Upper lobe of left lung (tissue), 6 donors: ENCODE data around the gene PLD3. TPM values are rescaled to one million over a fixed set of nuclear protein-coding genes. Genes with fewer than 3 reads are reported as not detected.

Experiments used
- ATAC-seq, 2 donors: fragments of 200-7000 bp; cut with Tn5 transposase; one replicate each; pipeline ENCODE4 v1.9.1; 2022; ENCODE audit warnings: mild to moderate bottlenecking in 2 of 2, moderate library complexity in 2 of 2; ENCODE audit not compliant: low FRiP score in 2 of 2
- DNase-seq, 2 donors: peaks; one replicate each; pipeline ENCODE4 v3.0.0-alpha.2; 2019 to 2020
- H3K27ac ChIP-seq, 4 donors: fragments of 200-600 bp; sonication (generic); one replicate each; pipeline ENCODE4 v1.5.1; 2016 to 2019
- H3K27me3 ChIP-seq, 4 donors: fragments of 200-600 bp; sonication (generic); one replicate each; pipeline ENCODE4 v1.5.1; 2017 to 2019
- H3K36me3 ChIP-seq, 4 donors: fragments of 200-600 bp; sonication (generic); one replicate each; pipeline ENCODE4 v1.5.1; 2016 to 2019
- H3K4me1 ChIP-seq, 4 donors: fragments of 200-600 bp; sonication (generic); one replicate each; pipeline ENCODE4 v1.5.1; 2018 to 2019
- H3K4me3 ChIP-seq, 4 donors: fragments of 200-600 bp; sonication (generic); one replicate each; pipeline ENCODE4 v1.5.1; 2017 to 2019; ENCODE audit warnings: mild to moderate bottlenecking in 2 of 4, moderate library complexity in 1 of 4
- H3K9me3 ChIP-seq, 4 donors: fragments of 200-600 bp; sonication (generic); one replicate each; pipeline ENCODE4 v1.5.1; 2018 to 2019
- CTCF ChIP-seq, 6 experiments: fragments of 450-650 bp in 4 of 6; fragments of 200-600 bp in 2 of 6; sonication (generic) in 2 of 6; IDR thresholded peaks; one replicate each; pipeline ENCODE4 v1.5.1; 2016 to 2019; ENCODE audit warnings: antibody characterized with exemption in 6 of 6
- EP300 ChIP-seq, 4 donors: sonication (generic); formaldehyde crosslinking; IDR thresholded peaks; one replicate each; pipeline ENCODE4 v1.5.1; 2017; ENCODE audit warnings: antibody characterized with exemption in 4 of 4, control low read depth in 2 of 4
- POLR2A ChIP-seq, 4 donors: fragments of 450-650 bp; IDR thresholded peaks; one replicate each; pipeline ENCODE4 v1.5.1; 2016 to 2017; ENCODE audit warnings: antibody characterized with exemption in 4 of 4, mild to moderate bottlenecking in 2 of 4
- POLR2AphosphoS5 ChIP-seq, 2 donors: sonication (generic); formaldehyde crosslinking; IDR thresholded peaks; one replicate each; pipeline ENCODE4 v1.5.1; 2017; ENCODE audit warnings: antibody characterized with exemption in 2 of 2
- WGBS, 2 donors: methylation state at CpG; one replicate each; pipeline ENCODE4 v1.1.5; 2017 to 2018; 5-methylcytosine and 5-hydroxymethylcytosine counted together
- total RNA-seq, 6 donors: library from RNA; depleted of rRNA in 4 of 6; stranded (reverse); fragments of >200 nt in 4 of 6; gene quantifications; one replicate each; pipeline versions ENCODE4 v1.1.0 to v1.2.1, GENCODE V29; 2016 to 2021
- donor health status: DM: no; HTN: no; CAD: no; lungs with moderate emphysema.
- donor health status: DM: no; HTN: yes; CAD: no; lungs with severe emphysema.

Gene PLD3
- total RNA-seq, 6 donors from 2014 or later: 257 to 710 (median 470) TPM

- DNase-seq: peak in 1 of 2 donors; percentile 82
These were observed 45.7 kb downstream of the PLD3 start for GRCh38 chr19:40393894-40394815.

DNA sequence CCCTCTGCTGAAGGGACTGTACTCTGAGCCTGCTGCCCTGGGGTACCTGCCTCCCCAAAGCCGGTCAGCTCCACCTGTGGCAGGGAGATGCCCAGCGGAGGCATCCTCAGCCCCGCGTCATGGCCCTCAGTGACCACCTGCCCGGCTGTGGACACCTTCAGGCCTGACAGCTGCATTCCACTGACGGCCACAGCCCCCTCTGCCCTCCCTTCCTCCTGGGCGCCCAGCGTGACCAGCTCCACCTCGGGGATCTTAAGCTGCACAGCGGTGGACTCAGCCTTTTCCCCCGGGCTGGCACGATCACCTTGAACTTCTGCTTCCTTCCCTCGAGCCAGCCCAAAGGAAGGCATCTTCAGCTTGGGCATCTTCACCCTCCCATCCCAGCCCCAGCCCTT is 46.3 kb downstream of the PLD3 start:
- WGBS, 2 donors: 63 to 81% methylated on average over 7 to 9 of the region's 13 CpGs
- Histone ChIP-seq H3K27me3 (no peaks in the 10 kb centered on the region), H3K4me3 (no peak overlapping the region), H3K4me1 (peaks cover 4 to 35% (median 22%) of the 10 kb centered on the region in 4 donors), H3K9me3 (no peaks in the 10 kb centered on the region), H3K27ac (no peak overlapping the region), H3K36me3 (peaks cover 0 to 45% (median 24%) of the 10 kb centered on the region in 4 donors)
- ATAC-seq (no peak), DNase-seq (no peak)
- TF ChIP-seq POLR2AphosphoS5 (IDR thresholded peaks at IDR 0.05) (no peak), CTCF (IDR thresholded peaks at IDR 0.05) (no peak), EP300 (IDR thresholded peaks at IDR 0.05) (no peak), POLR2A (IDR thresholded peaks at IDR 0.05) (no peak)

More at GRCh38 chr19:40393894-40394815, 45.7 kb downstream of the PLD3 start:
- WGBS, 2 donors: 91 to 92% methylated on average over 32 to 40 of the region's 41 CpGs
- H3K36me3 ChIP-seq: peaks cover 0 to 44% (median 24%) of the 10 kb centered on the region in 4 donors
- ATAC-seq: no peak
- peak overlapping the region in 3 of 4 donors; percentile 21 to 73 (median 71) for H3K27ac ChIP-seq
- TF ChIP-seq EP300 (IDR thresholded peaks at IDR 0.05) (no peak), POLR2A (IDR thresholded peaks at IDR 0.05) (no peak), CTCF (IDR thresholded peaks at IDR 0.05) (no peak), POLR2AphosphoS5 (IDR thresholded peaks at IDR 0.05) (no peak)
- H3K4me1 ChIP-seq: peaks cover 4 to 35% (median 22%) of the 10 kb centered on the region in 4 donors
- H3K27me3 ChIP-seq: no peaks in the 10 kb centered on the region
- no peaks in the 10 kb centered on the region for H3K9me3 ChIP-seq
- H3K4me3 ChIP-seq: no peak overlapping the region

DNA sequence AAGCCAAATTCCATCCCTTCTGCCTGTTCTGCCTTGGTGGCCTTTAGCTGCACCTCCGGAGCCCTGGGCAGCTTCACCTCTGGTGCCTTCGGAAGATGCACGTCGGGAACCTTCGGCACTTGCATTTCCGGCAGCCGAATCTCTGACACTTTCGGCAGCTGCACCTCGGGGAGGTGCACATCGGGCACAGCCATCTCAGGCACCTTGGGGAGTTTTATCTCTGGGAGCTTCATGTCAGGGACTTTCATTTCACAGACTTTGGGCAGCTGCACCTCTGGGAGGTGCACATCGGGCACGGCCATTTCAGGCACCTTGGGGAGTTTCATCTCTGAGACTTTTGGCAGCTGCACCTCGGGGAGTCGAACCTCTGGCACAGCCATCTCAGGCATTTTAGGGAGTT is 47.5 kb downstream of the PLD3 start:
- Histone ChIP-seq H3K36me3 (peaks cover 1 to 46% (median 24%) of the 10 kb centered on the region in 4 donors), H3K4me1 (peaks cover 4 to 35% (median 22%) of the 10 kb centered on the region in 4 donors), H3K9me3 (no peaks in the 10 kb centered on the region), H3K27ac (no peak overlapping the region), H3K4me3 (no peak overlapping the region), H3K27me3 (no peaks in the 10 kb centered on the region)
- ATAC-seq (no peak), DNase-seq (no peak)
- TF ChIP-seq EP300 (IDR thresholded peaks at IDR 0.05) (no peak), POLR2AphosphoS5 (IDR thresholded peaks at IDR 0.05) (no peak), CTCF (IDR thresholded peaks at IDR 0.05) (no peak), POLR2A (IDR thresholded peaks at IDR 0.05) (no peak)
- WGBS, 2 donors: 91 to 93% methylated on average over 10 to 14 of the region's 14 CpGs

DNA sequence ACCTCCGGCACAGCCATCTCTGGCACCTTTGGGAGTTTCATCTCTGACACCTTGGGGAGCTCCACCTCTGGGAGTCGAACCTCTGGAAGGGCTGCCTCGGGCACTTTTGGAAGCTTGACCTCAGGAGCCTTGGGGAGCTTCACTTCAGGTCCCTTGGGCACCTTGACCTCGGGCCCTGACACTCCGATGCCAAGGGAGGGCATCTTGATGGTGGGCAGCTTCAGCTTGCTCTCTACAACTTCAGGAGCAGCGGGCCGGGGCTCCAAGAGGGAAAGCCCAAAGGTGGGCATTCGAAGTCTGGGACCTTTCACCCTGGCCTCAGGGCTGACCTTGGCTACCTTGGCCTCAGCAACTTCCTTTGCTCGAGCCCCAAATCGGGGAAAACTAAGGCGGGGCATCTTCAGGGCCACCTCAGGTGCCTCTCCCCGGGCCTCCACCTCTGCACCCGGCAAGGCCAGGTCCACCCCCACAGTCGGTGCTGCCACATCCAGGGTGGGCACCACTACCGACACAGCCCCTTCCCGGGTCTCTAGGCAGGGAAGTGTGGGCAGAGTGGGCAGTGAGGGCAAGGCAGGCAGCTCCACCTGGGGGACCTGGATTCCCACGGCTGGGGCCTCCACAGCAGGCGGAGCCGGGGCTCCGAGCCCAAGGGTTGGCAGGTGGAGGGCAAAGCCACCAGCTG is 48.5 kb downstream of the PLD3 start:
- H3K27ac ChIP-seq: no peak overlapping the region
- peaks cover under 1 to 31% (median 19%) of the 10 kb centered on the region in 4 donors for H3K4me1 ChIP-seq
- no peak for TF ChIP-seq EP300 (IDR thresholded peaks at IDR 0.05)
- TF ChIP-seq POLR2AphosphoS5 (IDR thresholded peaks at IDR 0.05): no peak
- no peak for TF ChIP-seq CTCF (IDR thresholded peaks at IDR 0.05)
- no peak for TF ChIP-seq POLR2A (IDR thresholded peaks at IDR 0.05)
- DNase-seq (no peak), ATAC-seq (no peak)
- WGBS, 2 donors: 74 to 97% methylated on average over 4 to 19 of the region's 20 CpGs
- H3K9me3 ChIP-seq: no peaks in the 10 kb centered on the region
- peaks cover 3 to 50% (median 24%) of the 10 kb centered on the region in 4 donors for H3K36me3 ChIP-seq
- no peak overlapping the region for H3K4me3 ChIP-seq
- no peaks in the 10 kb centered on the region for H3K27me3 ChIP-seq
